ENCODE measurements around the gene PTPN1.

Gene PTPN1

GRCh38 chr20:50514750-50515149 is 4.6 kb downstream of the PTPN1 start:
- DNase-seq = no peak

- no peak for DNase-seq
These were observed 5.4 kb downstream of the PTPN1 start for GRCh38 chr20:50515471-50516106.

DNA sequence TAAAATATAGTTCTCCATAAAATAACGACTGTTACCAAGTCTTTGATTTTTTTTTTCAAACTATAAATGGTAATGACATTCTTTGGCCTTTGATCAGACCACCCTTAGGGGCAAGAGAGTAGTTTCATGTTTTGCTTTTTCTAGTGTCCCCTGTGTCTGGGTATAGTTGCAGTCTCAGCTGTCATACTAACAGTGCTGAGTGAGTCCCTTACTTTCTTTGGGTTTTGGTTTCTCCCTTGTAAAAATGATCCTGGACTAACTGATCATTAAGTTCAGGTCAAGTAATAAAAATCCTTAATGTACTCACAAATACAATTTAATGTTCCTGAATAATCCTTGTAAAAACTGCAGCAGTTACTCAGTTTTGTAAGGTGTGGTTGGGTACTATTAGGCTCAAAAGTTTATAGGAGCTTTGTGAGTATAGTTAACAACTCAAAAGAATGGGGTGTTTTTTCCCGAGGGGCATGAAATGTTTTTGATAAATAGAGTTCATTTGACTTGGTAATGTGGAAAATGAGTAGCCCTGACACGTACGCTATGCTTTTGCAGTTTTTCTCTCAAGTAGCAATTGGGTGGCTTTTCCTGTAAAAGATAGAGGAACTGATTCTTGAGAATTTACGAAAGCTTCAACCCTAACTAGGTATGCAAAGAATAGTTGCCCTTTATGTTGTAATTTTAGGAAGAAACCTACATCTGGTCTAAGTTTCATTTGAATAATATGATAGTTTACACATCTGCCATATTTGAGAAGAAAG is 6.2 kb downstream of the PTPN1 start:
- no peak for DNase-seq

- no peak for DNase-seq
These were observed 7.0 kb downstream of the PTPN1 start for GRCh38 chr20:50516935-50517816.

DNA sequence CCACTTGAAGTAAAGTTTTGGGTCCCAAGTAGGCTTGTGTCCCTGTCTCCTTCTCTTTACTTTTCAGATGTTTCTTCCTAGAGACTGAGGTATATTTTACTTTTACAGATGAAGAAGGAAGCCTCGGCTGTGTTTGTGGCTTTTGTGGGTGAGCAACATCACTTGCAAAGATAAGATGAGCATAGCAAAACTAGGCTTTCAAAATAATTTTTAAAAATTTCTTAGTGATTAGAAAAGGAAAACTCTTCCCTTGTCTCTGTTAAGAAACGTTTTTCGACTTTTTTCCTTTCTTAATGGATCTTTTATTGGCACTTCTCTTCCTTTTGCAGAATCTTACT is 7.6 kb downstream of the PTPN1 start:
- no peak for DNase-seq

DNA sequence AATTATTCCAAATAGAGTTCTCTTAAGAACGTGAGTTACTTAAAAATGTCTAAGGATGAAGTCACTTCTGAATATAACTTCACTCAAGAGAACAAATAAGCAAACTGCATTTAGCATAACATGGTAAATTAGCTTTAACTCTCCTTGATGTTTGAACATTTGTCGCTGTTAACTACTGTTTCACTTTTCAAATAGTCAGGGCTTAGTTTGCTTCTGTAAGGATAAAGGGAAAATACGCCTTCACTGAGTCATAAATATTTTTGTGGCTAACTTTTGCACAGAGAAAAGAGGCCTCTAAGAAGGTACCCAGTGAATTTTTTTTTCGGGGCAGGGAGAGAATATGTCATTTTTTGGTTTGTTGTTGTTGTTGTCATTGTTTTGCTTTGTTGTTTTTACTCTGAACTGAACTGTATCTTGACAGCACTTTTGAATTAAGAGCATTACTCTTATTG is 8.1 kb downstream of the PTPN1 start:
- no peak for DNase-seq

DNA sequence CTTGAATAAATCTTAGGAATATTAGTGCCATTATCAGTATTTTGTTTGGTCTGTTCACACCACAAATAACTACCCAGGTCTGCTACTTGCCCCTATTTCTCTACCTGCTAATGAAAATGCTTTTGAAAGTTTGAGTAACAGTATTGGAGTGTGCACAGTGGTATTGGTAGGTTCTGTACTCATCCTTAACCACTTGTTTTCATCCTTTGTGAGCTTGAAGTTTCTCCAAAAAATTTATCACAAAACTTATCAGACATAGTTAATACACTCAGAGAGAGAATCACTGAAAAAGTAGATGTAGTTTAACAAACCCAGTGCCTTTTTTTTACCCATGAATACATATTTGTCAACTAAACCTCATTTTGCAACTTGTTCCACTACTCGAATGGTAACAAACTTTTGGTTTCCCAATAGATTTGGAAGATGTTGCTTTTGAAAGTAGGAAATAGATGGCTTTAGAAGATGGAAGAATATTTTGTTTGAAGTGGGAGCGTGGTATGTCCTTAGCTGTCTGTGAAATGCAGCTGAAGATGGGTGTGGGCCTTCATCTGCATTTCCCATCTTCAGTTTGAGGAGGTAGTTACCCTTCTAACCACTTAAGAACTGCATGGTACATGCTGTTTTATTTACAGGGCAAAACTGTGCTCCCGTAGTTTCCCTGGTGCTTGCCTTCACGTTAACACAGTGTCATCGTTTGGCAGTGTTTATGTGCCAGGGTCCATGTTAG is 9.0 kb downstream of the PTPN1 start:
- no peak for DNase-seq

DNA sequence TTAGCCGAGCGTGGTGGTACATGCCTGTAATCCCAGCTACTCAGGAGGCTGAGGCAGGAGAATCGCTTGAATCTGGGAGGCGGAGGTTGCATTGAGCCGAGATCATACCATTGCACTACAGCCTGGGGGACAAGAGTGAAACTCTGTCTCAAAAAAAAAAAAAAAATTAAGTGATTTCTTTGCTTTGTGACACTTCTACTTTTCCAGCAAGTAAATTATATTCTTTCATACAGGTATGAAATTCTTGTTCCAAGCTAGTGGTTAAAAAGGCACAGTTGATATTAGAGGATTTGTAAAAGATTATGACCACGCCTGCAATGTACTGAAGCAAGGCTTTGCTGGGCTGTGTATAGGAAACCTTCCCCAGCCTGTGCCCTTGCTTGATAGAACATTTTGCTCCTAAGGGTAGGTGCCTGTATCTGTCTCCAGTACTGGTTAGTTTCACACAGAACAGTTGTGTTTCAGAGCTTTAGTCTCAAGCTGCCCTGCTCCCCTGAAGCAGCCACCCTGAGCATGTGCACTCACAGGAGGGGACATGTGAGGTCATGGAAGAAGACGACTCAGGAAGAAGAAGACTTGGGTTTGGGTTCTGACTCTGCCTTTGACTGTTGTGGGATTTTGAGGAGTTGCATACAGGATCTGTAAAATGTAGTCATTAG is 10.2 kb downstream of the PTPN1 start:
- DNase-seq = no peak

DNA sequence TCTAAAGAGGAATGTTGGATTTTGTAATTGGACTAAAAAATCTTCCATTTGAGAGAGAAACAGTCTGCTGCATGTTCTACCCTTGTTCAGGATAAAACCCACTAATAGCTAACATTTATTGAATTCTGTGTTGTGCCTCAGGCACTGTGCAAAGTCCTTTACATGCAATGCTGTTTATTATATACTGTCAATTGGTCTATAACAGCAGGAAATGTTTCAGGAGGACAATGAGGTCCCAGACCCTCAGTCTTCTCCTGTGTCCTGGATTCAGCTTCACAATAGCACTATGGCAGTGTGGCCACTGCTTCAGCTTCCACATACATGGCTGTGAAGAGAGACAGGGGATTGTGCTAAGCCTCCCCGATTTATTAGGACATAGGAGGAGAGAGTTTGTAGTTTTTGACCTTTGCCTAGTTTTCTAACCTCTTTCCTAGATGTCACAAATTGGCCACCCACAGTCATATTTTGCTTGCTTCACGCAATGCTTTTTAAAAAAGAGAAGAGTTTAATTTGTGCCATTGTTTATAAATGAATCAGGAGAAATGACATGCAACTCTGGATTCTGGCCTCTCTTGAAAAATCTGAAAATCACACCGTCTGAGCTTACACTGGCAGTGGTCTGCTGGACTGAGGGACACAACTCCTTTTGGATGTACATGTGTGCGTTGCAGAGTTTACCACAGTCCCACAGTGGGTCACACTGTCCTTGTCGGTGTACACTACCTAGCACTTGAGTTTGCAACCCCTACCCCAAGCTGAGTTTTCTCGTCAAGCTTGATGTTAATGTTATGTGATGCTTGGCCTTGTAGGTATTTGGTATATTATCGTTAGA is 11.3 kb downstream of the PTPN1 start:
- DNase-seq = no peak

GRCh38 chr20:50522053-50522674 is 12.0 kb downstream of the PTPN1 start:
- no peak for DNase-seq

DNA sequence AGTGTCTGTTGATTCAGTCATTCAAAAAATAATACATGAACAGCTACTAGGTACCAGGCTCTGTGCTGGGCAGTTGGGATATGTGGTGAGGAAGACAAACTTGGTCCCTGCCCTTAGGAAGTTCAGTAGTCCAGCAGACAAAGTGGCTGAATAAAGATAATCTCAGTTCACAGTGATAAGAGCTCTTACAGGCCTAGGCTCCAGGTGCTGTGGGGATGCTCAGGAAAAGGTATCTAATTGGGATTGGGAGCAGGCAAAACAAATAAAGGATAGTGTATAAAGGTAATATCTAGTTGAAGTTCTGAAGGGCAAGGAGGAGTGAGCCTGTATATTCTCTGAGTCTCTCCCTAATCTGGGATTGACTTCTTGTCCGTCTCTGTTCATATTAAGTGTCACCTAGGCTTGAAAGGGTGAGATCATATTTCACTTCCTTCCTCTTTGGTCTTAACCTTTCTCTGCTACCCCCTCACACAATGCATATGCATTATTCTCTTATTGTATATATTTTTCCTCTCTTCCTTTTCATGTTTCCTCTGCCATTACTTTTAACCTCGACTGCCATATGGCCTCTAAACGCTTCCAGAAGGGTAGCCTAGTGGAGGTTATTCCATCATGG is 13.5 kb downstream of the PTPN1 start:
- no peak for DNase-seq

DNA sequence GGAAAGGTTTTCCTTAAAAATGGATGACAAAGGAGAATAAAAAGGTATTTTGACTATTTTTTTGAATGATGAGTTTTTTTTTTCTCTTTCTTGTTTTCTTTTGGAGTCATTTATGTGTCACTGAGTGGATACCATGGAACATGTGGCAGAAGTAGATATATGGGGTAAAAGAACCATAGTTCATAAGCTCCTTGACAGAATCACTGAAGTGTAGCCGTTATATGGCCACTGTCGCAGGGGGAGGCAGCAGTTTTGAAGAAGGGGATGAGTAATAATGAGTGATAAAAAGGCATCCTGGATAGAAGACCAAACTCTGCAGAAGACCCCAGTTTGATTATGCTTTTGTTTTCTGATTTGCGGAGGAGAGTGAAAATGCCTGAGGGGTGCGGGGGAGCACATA is 15.5 kb downstream of the PTPN1 start:
- no peak for DNase-seq

DNA sequence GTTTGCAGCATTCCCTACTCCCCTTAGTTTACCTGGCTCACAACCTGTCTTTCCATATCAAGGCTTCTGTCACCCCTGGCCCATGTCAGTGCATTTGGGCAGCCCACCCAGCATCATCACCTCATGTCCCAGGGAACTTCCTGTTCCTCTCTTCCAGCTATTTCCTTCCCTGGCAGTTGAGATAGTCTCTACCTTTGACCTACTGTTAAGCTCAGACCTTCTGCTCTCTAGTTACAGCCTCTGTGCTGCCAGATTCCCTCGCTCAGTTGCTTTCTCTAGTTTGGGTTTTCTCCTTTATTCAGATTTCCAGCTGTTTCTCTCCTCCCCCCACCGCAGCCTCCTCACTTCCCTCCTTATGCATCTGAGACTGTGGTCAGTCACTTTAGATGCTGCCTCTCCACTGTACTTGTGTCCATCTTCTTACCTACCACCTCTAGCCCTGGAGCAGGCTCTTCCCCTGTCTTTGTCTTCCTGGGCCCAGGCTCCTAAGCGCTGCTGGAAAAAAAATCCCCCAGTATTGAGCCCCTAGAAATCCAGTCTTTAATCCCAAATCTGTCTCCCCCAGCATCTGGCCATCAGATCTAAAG is 16.3 kb downstream of the PTPN1 start:
- DNase-seq = no peak

- DNase-seq = no peak
These were observed 17.0 kb downstream of the PTPN1 start for GRCh38 chr20:50527068-50527605.

GRCh38 chr20:50528129-50528528 is 17.9 kb downstream of the PTPN1 start:
- DNase-seq = no peak

- no peak for DNase-seq
These were observed 18.7 kb downstream of the PTPN1 start for GRCh38 chr20:50528804-50529351.

- no peak for DNase-seq
These were observed 22.0 kb downstream of the PTPN1 start for GRCh38 chr20:50532221-50532620.

GRCh38 chr20:50533061-50533460 is 22.9 kb downstream of the PTPN1 start:
- no peak for DNase-seq

DNA sequence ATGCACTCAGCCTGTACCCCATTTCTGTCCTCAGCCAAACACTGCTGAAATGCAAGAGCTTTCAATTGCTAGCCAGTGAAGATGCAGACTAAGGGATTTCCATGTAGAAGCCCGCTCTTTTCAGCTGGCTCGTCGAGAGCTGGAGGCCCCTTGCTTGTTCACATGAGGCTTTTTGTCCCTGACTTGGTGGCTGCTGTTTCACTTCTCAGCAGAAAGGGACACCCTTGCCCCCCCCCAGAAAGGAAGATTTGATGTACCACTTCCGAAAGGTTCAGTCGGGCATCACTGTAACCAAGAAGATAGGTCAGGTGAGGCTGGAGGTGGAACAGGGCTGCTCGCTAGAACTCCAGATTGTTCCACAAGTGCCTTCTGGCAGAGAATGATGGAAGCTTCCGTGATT is 23.3 kb downstream of the PTPN1 start:
- DNase-seq = no peak

- DNase-seq = no peak
These were observed 24.4 kb downstream of the PTPN1 start for GRCh38 chr20:50534567-50534966.
